AG04450 (cell line): ENCODE data around the gene SPON1. TPM values are rescaled to one million over a fixed set of nuclear protein-coding genes. Genes with fewer than 3 reads are reported as not detected.

Source experiments
- CTCF ChIA-PET: fragments of 300-600, 350-600 bp; formaldehyde crosslinking; extraction: SDS; loops from one replicate; lab custom pipeline; 2022; ENCODE audit warnings: antibody characterized with exemption, inconsistent platforms; lab: Charles Lee
- POLR2A ChIA-PET: fragments of 350-600 bp; formaldehyde crosslinking; extraction: SDS; loops from one replicate; lab custom pipeline; 2021; ENCODE audit warnings: antibody characterized with exemption, inconsistent platforms; lab: Yijun Ruan, JAX
- DNase-seq: peaks from one replicate; pipeline ENCODE4 v3.0.0-alpha.2; 2011; ENCODE audit warnings: low read depth, low spot score
- H3K27ac ChIP-seq: one replicate; pipeline ENCODE4 v1.5.1; 2012; ENCODE audit warnings: low read depth, low read length, control low read depth
- H3K27me3 ChIP-seq: one replicate; pipeline ENCODE4 v1.6.0; 2012; ENCODE audit warnings: low read length; ENCODE audit not compliant: control insufficient read depth, insufficient read depth
- H3K4me3 ChIP-seq: 2 replicates; pipeline ENCODE4 v1.5.1; 2011; ENCODE audit warnings: mild to moderate bottlenecking, low read depth, low read length, control low read depth
- H3K9me3 ChIP-seq: 2 replicates; pipeline ENCODE4 v1.5.1; 2012; ENCODE audit warnings: low read length; ENCODE audit not compliant: control insufficient read depth, insufficient read depth
- CTCF ChIP-seq: IDR thresholded peaks from 2 replicates; pipeline ENCODE4 v1.5.1; 2011; ENCODE audit warnings: low read depth, low read length, control low read depth, inconsistent platforms
- polyA plus RNA-seq: library from polyadenylated mRNA; depleted of rRNA; stranded (reverse); fragments of >200 nt; gene quantifications from 2 replicates; pipeline ENCODE4 v1.2.3, GENCODE V29; 2011

The SPON1 gene
- polyA plus RNA-seq, 1 experiment: 0.53 TPM

DNA sequence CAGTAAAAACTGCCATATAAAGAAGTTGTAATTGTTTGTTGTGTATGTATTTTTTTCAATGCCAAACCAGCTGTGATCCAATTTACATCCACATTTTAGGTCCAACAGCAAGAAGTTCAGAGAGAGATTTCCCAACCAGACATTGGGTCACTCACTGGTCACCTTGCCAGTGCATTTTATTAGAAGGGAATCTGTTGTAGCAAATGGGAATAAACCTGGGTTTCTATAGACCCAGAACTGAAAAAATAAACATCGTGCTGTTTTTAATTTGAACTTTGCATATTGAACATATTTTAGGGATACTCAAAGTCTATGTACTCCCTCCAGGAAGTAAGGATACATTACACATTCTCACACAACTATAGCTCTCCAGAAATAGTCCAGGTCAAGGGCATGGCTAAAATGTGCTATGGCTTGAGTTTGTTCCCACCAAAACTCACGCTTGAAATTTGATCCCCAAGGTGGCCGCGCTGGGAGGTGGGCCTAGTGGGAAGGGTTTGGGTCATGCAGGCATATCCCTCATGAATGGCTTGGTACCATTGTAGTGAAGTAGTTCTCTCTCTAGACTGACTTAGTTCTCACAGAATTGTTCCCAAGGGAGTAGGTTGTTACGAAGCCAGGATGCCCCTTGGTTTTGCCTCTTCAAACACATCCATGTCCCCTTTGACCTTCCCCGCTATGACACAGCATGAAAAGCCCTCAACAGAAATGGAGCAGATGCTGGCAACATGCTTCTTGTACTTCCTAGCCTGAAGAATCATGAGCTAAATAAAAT is 305.5 kb downstream of the SPON1 start:
- Histone ChIP-seq H3K9me3 (no peaks in the 10 kb centered on the region), H3K27ac (no peak overlapping the region), H3K4me3 (no peak overlapping the region), H3K27me3 (no peaks in the 10 kb centered on the region)
- no peak for TF ChIP-seq CTCF
- DNase-seq: no peak
- CTCF ChIA-PET: interaction anchor here (2.0 to 4.0 kb wide), 2 partner anchors 187 kb away, joined by 10 to 11 read pairs; no protein-coding TSS in a partner anchor
- POLR2A ChIA-PET: no interaction called here

- Histone ChIP-seq H3K27me3 (no peaks in the 10 kb centered on the region), H3K4me3 (no peak overlapping the region), H3K27ac (no peak overlapping the region), H3K9me3 (no peaks in the 10 kb centered on the region)
- POLR2A ChIA-PET: interaction anchor here (0.7 kb wide), 1 partner anchor 43 kb away, joined by 6 read pairs; no protein-coding TSS in a partner anchor
- DNase-seq: no peak
- CTCF ChIA-PET: interaction anchor here (0.6 to 2.0 kb wide), 3 partner anchors 20 to 233 kb away, joined by 3 to 10 read pairs (median 3); no protein-coding TSS in a partner anchor
- TF ChIP-seq CTCF: no peak
Measured at GRCh38 chr11:14269692-14270573, 307.4 kb downstream of the SPON1 start.

DNA sequence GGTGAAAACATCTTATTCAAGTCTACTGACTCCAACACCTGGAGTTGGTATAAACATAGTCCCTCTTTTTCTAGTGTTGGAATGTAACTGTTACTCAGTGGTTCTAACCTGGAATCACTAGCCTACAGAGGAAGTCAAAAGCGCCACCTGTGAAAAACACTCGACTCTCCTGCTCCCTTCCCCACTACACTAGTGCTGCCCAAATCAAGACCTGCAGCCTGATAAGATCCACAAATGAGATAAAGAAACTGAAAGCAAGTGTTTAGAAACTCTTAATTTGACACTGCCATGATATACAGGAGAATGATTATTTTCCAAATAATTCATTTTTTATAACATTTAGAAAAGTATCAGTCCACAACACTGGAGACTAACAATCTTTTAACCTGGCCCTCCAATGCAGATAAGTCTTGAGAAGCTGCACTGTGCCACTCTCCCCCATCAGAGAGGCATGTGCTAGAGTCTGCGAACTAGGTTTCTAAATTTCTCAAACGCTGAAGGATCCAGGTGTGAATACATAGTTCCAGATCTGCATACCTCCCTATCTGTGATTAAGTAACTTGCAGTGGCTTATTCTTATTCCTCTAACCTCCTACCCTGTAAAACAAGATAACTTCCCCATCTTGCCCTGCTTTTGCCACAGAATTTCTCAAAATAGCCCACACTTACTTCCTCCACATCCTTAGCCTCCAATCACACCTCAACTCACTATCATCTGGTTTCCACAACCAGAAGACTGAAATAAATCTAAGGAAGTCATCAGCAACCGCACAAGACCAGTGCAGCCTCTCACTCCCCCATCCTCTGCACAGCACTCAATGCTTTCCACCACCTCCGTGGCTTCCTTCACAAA is 308.4 kb downstream of the SPON1 start:
- POLR2A ChIA-PET: no interaction called here
- TF ChIP-seq CTCF: no peak
- DNase-seq: no peak
- Histone ChIP-seq H3K9me3 (no peaks in the 10 kb centered on the region), H3K27me3 (no peaks in the 10 kb centered on the region), H3K27ac (no peak overlapping the region), H3K4me3 (no peak overlapping the region)
- CTCF ChIA-PET: no interaction called here

DNA sequence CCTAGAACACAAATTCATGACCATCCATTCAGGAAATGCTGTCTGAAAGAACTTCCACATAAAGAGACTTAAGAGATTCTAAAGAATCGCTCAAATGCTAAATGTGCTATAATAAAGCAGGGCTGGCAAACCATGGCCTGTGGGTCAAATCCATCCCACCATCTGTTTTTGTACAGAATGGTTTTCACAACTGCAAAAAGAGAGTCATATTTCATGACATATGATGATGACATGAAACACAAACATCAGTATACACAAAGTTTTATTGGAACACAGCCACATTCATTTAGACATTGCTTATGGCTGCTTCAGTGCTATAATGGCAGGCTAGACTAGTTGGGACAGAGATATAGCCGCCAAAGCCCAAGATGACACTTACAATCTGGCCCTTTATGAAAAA is 311.4 kb downstream of the SPON1 start:
- ChIA-PET CTCF (interaction anchor here (1.0 kb wide), 1 partner anchor 11 kb away, joined by 4 read pairs; no protein-coding TSS in a partner anchor), POLR2A (no interaction called here)
- no peak overlapping the region for H3K27ac ChIP-seq
- H3K27me3 ChIP-seq: no peaks in the 10 kb centered on the region
- H3K9me3 ChIP-seq: no peaks in the 10 kb centered on the region
- H3K4me3 ChIP-seq: no peak overlapping the region
- TF ChIP-seq CTCF: no peak
- DNase-seq: no peak
